Activated CD4-positive, alpha-beta T cell treated with anti-CD3 and anti-CD28 coated beads for 36 hours (primary cell): Measurements from ENCODE around the gene BICDL2. TPM values are rescaled to one million over a fixed set of nuclear protein-coding genes. Genes with fewer than 3 reads are reported as not detected.

Experiments used
- ATAC-seq: fragments of 200-7000 bp; cut with Tn5 transposase; one replicate; pipeline ENCODE4 v1.10.0; 2021; ENCODE audit warnings: mild to moderate bottlenecking, moderate library complexity
- CTCF ChIA-PET: fragments of 350-600 bp; sonication (Branson Sonifier 250); formaldehyde crosslinking; loops from one replicate; lab custom pipeline; 2021; ENCODE audit warnings: antibody characterized with exemption; lab: Charles Lee
- POLR2A ChIA-PET: fragments of 350-600 bp; sonication (Branson Sonifier 250); formaldehyde crosslinking; loops from one replicate; lab custom pipeline; 2021; ENCODE audit warnings: antibody characterized with exemption, inconsistent platforms; lab: Charles Lee
- DNase-seq: peaks from one replicate; pipeline ENCODE4 v3.0.0-alpha.2; 2020
- H3K27ac Mint-ChIP-seq: one replicate; pipeline ENCODE4 v1.8.0; 2021; ENCODE audit warnings: mixed read lengths
- H3K27me3 Mint-ChIP-seq: one replicate; pipeline ENCODE4 v1.8.0; 2021; ENCODE audit warnings: mixed read lengths
- H3K36me3 Mint-ChIP-seq: one replicate; pipeline ENCODE4 v1.8.0; 2021; ENCODE audit warnings: low read depth, mixed read lengths
- H3K4me1 Mint-ChIP-seq: one replicate; pipeline ENCODE4 v1.8.0; 2021; ENCODE audit warnings: mixed read lengths
- H3K4me3 Mint-ChIP-seq: one replicate; pipeline ENCODE4 v1.8.0; 2021; ENCODE audit warnings: mild to moderate bottlenecking, moderate library complexity, mixed read lengths
- H3K9me3 Mint-ChIP-seq: one replicate; pipeline ENCODE4 v1.8.0; 2021; ENCODE audit warnings: low read depth, mixed read lengths
- intact Hi-C, 2 experiments: fragments of 100-400 bp; cut with DNase I in 1 of 2; cut with micrococcal nuclease in 1 of 2; formaldehyde crosslinking; loops; one replicate each; pipeline versions ENCODE4 v1.14.2 to v1.15.1; 2022 to 2024; cut with DNase I, micrococcal nuclease
- total RNA-seq, 2 experiments: library from RNA; stranded (reverse); gene quantifications; one replicate each; pipeline ENCODE4 v1.2.3, GENCODE V29; 2021

BICDL2 gene
- total RNA-seq, 2 experiments from 2014 or later, result 0.58 to 1.2 TPM

DNA sequence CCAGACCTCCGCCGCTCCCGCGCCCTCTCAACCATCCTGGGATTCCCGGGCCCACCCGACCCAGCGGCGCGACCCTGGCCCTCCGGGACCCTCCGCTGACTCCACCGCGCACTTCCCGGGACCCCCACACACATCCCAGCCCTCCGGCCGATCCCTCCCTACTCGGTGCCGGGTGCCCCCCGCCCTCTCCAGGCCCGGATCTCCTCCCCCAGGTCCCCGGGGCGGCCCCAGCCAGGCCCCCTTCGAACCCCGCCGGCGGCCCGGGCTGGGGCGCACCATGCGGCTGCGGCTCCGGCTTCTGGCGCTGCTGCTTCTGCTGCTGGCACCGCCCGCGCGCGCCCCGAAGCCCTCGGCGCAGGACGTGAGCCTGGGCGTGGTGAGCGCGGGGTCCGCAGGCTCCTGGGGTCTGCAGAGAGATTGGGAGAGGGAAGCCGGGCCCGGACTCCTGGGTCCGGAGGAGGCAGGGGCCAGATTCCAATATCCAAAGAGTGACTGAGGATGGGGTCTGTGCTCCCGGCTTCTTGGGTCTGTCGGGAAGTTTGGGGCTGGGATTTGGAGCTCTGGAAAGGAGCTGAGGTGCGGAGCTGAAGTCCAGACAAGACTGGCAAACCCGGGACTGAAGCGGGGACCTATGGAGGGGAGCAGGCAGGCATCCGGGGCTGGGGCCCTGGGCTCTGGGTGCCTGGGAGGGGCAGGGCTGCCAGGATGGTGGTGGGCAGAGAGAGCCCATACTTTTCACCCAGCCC, 10.1 kb upstream of the BICDL2 start:
- intact Hi-C loops, result no loop called here
- no peak overlapping the region for H3K27ac Mint-ChIP-seq
- POLR2A ChIA-PET, result no interaction called here

DNA sequence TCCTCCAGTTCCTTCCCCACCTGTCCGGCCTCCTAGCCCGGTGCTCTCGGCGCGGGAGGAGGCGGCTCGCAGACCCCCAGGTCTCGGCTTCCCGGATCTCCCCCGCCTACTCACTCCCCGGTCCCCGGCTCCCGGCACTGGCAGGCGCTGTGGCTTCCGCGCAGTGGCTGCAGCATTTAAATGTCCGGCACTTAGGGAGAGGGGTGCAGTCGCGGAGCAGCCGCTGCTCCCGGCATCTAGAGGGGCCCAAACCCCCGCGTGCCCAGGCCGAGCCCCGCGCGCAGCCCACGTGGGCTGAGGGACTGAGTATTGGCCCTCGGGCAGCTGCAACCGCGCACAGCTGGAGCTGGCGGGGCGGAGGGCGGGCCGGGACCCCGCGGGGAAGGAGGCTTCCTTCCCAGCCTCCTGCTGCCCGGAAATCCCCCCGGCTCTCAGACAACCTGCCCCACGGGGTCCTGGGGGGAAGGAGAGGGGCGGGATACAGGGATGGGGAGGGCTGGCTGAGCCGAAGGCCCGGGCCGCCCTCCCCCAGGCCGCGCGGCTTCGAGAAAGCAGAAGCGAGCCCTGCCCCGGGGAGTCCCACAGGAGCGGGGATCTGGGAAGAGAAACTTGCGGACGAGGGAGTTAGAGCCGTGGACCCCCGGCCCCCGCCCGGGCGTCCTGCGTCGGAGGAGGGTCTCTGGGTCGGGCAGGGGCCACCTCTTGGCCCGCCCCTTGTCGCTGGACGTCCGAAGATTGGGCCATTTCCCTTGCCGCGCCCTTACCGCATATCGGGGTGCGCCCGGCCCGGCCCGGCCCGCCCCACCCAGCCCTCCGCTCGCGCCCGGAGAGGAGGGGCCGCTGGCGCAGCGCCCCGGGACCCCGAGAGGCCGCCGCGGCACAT, 9.3 kb upstream of the BICDL2 start, which contains the start of gene MMP25:
Gene MMP25, plus strand, starts transcription at position 804 of the 883 bp plus-strand sequence. CDS start 357 bp downstream, outside the sequence.
- H3K27me3 Mint-ChIP-seq, result peaks cover 42% of the 10 kb centered on the region
- POLR2A ChIA-PET, result no interaction called here
- H3K36me3 Mint-ChIP-seq, result no peaks in the 10 kb centered on the region
- CTCF ChIA-PET, result interaction anchor here (0.9 to 1.7 kb wide), 5 partner anchors 11 to 122 kb away, joined by 4 to 12 read pairs (median 4); no protein-coding TSS in a partner anchor
- peak within 1 kb of the TSS; percentile 63 for H3K4me3 Mint-ChIP-seq
- no peak for DNase-seq
- peak; percentile 19 for ATAC-seq
- H3K4me1 Mint-ChIP-seq, result peaks cover 14% of the 10 kb centered on the region
- intact Hi-C loops, result no loop called here
- H3K27ac Mint-ChIP-seq, result no peak within 1 kb of the TSS
- no peaks in the 10 kb centered on the region for H3K9me3 Mint-ChIP-seq

More for the DNA sequence above, 10.1 kb upstream of the BICDL2 start:
- H3K36me3 Mint-ChIP-seq, result no peaks in the 10 kb centered on the region
- H3K9me3 Mint-ChIP-seq, result no peaks in the 10 kb centered on the region
- H3K4me3 Mint-ChIP-seq, result peak overlapping the region; percentile 43
- DNase-seq (peak; percentile 43), ATAC-seq (peak; percentile 31)
- CTCF ChIA-PET, result interaction anchor here (2.1 to 6.0 kb wide), 3 partner anchors 12 to 83 kb away, joined by 5 to 61 read pairs (median 13); no protein-coding TSS in a partner anchor
- peaks cover 40% of the 10 kb centered on the region for H3K27me3 Mint-ChIP-seq
- peaks cover 19% of the 10 kb centered on the region for H3K4me1 Mint-ChIP-seq

GRCh38 chr16:3044708-3045107, 8.0 kb upstream of the BICDL2 start:
- intact Hi-C loops, result no loop called here
- ChIA-PET POLR2A (interaction anchor here (1.0 kb wide), 1 partner anchor 9 kb away, joined by 4 read pairs; no protein-coding TSS in a partner anchor), CTCF (interaction anchor here (0.7 to 1.7 kb wide), 3 partner anchors 13 to 85 kb away, joined by 3 to 12 read pairs (median 8); partner anchors contain the start of genes HCFC1R1 and THOC6)
- DNase-seq (no peak), ATAC-seq (no peak)
- no peaks in the 10 kb centered on the region for H3K36me3 Mint-ChIP-seq
- peaks cover 14% of the 10 kb centered on the region for H3K4me1 Mint-ChIP-seq
- peak overlapping the region; percentile 63 for H3K4me3 Mint-ChIP-seq
- H3K27ac Mint-ChIP-seq, result no peak overlapping the region
- H3K27me3 Mint-ChIP-seq, result peaks cover 46% of the 10 kb centered on the region
- no peaks in the 10 kb centered on the region for H3K9me3 Mint-ChIP-seq

DNA sequence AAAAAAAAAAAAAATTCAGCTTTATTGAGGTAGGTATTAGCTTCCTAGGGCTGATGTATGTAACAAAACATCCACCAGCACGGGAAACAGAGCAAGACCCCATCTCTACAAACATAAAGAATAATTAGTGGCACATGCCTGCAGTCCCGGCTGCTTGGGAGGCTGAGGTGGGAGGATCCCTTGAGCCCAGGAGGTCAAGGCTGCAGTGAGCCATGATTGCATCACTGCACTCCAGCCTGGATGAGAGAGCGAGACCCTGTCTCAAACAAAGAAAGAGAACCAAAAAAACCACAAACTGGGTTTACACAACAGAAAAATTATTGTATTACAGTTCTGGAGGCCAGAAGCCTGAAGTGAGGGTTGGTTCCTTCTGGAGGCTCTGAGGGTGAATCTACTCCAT, 5.6 kb upstream of the BICDL2 start:
- peaks cover 53% of the 10 kb centered on the region for H3K27me3 Mint-ChIP-seq
- peaks cover 11% of the 10 kb centered on the region for H3K4me1 Mint-ChIP-seq
- no peak overlapping the region for H3K4me3 Mint-ChIP-seq
- H3K9me3 Mint-ChIP-seq, result no peaks in the 10 kb centered on the region
- no peak overlapping the region for H3K27ac Mint-ChIP-seq
- ChIA-PET POLR2A (interaction anchor here (0.6 kb wide), 1 partner anchor 53 kb away, joined by 5 read pairs; no protein-coding TSS in a partner anchor), CTCF (interaction anchor here (0.7 to 2.2 kb wide), 5 partner anchors 11 to 120 kb away, joined by 3 to 10 read pairs (median 6); no protein-coding TSS in a partner anchor)
- no peaks in the 10 kb centered on the region for H3K36me3 Mint-ChIP-seq
- ATAC-seq (no peak), DNase-seq (no peak)
- intact Hi-C loops, result no loop called here

DNA sequence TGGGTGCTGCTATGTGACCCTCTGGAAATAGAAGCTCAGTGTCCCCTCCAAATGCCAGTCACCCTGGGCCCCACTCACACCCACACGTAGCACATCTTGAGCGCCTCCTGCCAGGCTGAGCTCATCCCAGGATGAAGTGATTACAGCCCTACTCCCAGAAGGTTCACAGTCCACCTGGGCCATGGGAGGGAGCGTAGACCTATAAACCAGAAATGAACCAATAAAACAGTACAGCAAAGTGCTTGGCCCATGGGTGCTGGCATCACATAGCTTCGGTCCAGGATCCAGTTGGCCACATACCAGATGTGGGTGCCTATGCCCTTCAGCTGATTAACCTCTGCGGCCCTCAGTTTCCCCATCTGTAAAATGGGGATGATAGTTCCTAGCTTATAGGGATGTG, 2.2 kb upstream of the BICDL2 start:
- CTCF ChIA-PET, result interaction anchor here (1.0 to 2.6 kb wide), 4 partner anchors 8 to 16 kb away, joined by 3 to 15 read pairs (median 4); no protein-coding TSS in a partner anchor
- no peak overlapping the region for H3K27ac Mint-ChIP-seq
- H3K4me1 Mint-ChIP-seq, result peaks cover 7% of the 10 kb centered on the region
- DNase-seq (no peak), ATAC-seq (no peak)
- H3K36me3 Mint-ChIP-seq, result no peaks in the 10 kb centered on the region
- H3K27me3 Mint-ChIP-seq, result peaks cover 53% of the 10 kb centered on the region
- POLR2A ChIA-PET, result no interaction called here
- H3K4me3 Mint-ChIP-seq, result no peak overlapping the region
- H3K9me3 Mint-ChIP-seq, result no peaks in the 10 kb centered on the region
- intact Hi-C loops, result no loop called here

DNA sequence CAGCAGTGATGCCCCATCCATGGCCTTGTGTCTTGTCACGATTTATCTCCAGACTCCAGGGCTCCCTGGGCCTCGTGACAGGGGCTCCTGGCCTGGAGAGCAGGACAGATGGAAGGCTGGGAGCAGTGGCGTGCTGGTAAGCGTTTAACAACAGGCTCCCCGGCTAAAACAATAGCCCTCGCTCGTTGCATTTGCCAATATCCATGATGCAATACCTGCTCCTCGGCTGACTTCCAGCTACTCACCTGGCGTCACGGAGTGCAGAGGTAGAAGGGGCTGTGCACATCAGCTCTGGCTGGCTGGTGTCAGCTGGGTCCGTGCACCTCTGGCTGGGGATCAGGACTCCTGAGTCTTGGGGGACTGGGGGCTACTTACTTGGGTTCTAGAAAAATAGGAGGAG, 1.5 kb upstream of the BICDL2 start:
- POLR2A ChIA-PET, result no interaction called here
- DNase-seq, result no peak
- no peak for ATAC-seq
- Mint-ChIP-seq H3K9me3 (no peaks in the 10 kb centered on the region), H3K4me3 (no peak overlapping the region), H3K36me3 (no peaks in the 10 kb centered on the region), H3K4me1 (peaks cover 7% of the 10 kb centered on the region), H3K27me3 (peaks cover 54% of the 10 kb centered on the region), H3K27ac (no peak overlapping the region)
- CTCF ChIA-PET, result interaction anchor here (0.7 to 2.6 kb wide), 3 partner anchors 8 to 268 kb away, joined by 3 to 15 read pairs (median 6); no protein-coding TSS in a partner anchor
- intact Hi-C loops, result no loop called here

DNA sequence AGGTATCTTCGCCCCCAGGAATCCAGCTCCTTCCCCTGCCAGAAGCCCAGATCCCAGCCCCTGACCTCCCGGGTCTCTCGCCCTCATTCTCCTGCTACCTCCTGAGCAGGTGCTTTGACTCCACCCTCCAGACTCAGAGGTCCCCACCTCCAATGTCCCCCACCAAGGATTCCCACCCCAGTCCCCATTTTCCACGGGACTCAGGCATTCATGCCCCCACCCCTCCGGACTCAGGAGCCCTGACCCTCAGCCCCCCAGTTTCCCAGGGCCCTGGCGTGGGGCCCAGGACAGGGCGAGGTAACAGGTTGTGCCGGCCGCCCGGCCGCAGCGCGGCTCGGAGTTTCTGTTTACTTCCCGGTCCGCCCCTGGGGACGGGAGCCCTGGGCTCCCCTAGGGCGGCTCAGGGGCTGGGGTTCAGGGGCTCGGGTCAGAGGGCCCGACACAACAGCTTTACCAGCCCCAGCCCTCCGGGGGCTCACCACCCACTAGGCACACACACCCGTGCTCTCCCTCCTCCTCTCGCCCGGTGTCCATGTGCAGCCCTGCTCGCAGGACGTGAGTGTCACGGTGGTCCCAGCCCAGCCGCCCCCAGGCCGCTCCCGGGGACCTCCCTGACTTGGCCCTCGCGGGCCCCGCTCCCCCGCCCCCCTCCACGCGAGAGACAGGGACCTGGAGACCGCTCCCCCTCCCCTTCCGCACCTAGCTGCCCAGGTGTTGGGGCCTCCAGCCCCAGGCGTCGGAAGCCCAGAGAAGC, 595 bp downstream of the BICDL2 start:
- DNase-seq (no peak), ATAC-seq (no peak)
- Mint-ChIP-seq H3K36me3 (no peaks in the 10 kb centered on the region), H3K27ac (no peak overlapping the region), H3K9me3 (no peaks in the 10 kb centered on the region), H3K27me3 (peaks cover 57% of the 10 kb centered on the region), H3K4me3 (no peak overlapping the region), H3K4me1 (peaks cover 7% of the 10 kb centered on the region)
- ChIA-PET CTCF (interaction anchor here (1.0 to 9.6 kb wide), 3 partner anchors 33 to 96 kb away, joined by 4 to 130 read pairs (median 104); no protein-coding TSS in a partner anchor), POLR2A (interaction anchor here (0.9 kb wide), 1 partner anchor 8 kb away, joined by 4 read pairs; no protein-coding TSS in a partner anchor)
- intact Hi-C loops, result no loop called here

- Mint-ChIP-seq H3K27me3 (peaks cover 61% of the 10 kb centered on the region), H3K27ac (no peak overlapping the region), H3K4me1 (peaks cover 7% of the 10 kb centered on the region), H3K36me3 (no peaks in the 10 kb centered on the region), H3K9me3 (no peaks in the 10 kb centered on the region), H3K4me3 (no peak overlapping the region)
- ATAC-seq (no peak), DNase-seq (no peak)
- CTCF ChIA-PET, result interaction anchor here (0.9 to 9.6 kb wide), 9 partner anchors 10 to 124 kb away, joined by 3 to 130 read pairs (median 4); no protein-coding TSS in a partner anchor
- intact Hi-C loops, result no loop called here
- POLR2A ChIA-PET, result interaction anchor here (0.9 kb wide), 1 partner anchor 9 kb away, joined by 4 read pairs; no protein-coding TSS in a partner anchor
These were observed 1.3 kb downstream of the BICDL2 start for GRCh38 chr16:3035289-3035971.

DNA sequence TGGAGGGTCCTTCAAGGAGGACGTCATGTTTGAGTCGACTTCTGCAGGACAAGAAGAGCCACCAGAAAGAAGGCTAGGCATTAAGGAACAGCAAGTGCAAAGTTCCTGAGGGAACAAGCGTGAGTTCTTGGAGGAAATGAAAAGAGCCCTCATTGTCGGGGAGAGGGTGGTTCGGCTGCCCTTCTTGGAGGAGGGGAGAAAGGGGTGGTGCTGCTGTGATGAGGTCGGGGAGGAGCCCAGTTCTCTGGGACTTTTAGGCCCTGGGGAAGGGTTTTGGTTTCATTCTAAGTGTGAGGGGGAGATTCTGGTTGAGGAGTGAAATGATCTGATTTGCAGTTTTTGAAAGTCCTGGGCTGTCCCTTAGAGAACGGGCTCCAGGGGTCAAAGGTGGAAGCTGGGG, 4.1 kb downstream of the BICDL2 start:
- H3K4me3 Mint-ChIP-seq, result no peak overlapping the region

More for the DNA sequence above, 4.1 kb downstream of the BICDL2 start:
- Mint-ChIP-seq H3K9me3 (no peaks in the 10 kb centered on the region), H3K36me3 (no peaks in the 10 kb centered on the region), H3K27ac (no peak overlapping the region), H3K27me3 (peaks cover 54% of the 10 kb centered on the region), H3K4me1 (peaks cover 26% of the 10 kb centered on the region)
- DNase-seq (no peak), ATAC-seq (no peak)
- ChIA-PET POLR2A (interaction anchor here (0.9 kb wide), 1 partner anchor 92 kb away, joined by 4 read pairs; no protein-coding TSS in a partner anchor), CTCF (interaction anchor here (0.9 to 9.6 kb wide), 8 partner anchors 11 to 135 kb away, joined by 3 to 130 read pairs (median 27); partner anchors contain the start of genes HCFC1R1, MMP25 and TNFRSF12A)
- intact Hi-C loops, result no loop called here
